K562 (cell line): ENCODE data around the gene MYLK2. TPM values are rescaled to one million over a fixed set of nuclear protein-coding genes. Genes with fewer than 3 reads are reported as not detected.

Source experiments
- ATAC-seq: fragments of 200-7000 bp; cut with Tn5 transposase; 3 replicates; pipeline ENCODE4 v1.9.1; 2020; ENCODE audit warnings: moderate library complexity
- BruUV-seq: library from RNA; stranded (reverse); fragments of 400-500 nt; replicated peaks from 2 replicates; lab custom pipeline; 2021; lab: Mats Ljungman, UMichigan
- CTCF ChIA-PET: fragments of 300-600 bp; formaldehyde crosslinking; extraction: SDS; loops from one replicate; lab custom pipeline; 2021; ENCODE audit warnings: low intra/inter-chr PET ratio; lab: Yijun Ruan, JAX
- POLR2A ChIA-PET: fragments of 300-600, 350-650 bp; sonication (Branson Sonifier 250); formaldehyde crosslinking; extraction: SDS; loops from one replicate; lab custom pipeline; 2021; ENCODE audit warnings: antibody characterized with exemption, inconsistent platforms; lab: Yijun Ruan, JAX
- DNase-seq, 4 experiments: peaks; one replicate each; pipeline versions ENCODE4 v3.0.0 to v3.0.0-alpha.2; 2011 to 2018; ENCODE audit warnings: low spot score in 3 of 4, mixed read lengths in 3 of 4; ENCODE audit errors: extremely low read depth in 1 of 4
- FAIRE-seq: peaks from 2 replicates; lab custom pipeline; 2011; peaks lifted over from hg19 to GRCh38; lab: Jason Lieb, UNC
- H2AFZ ChIP-seq: 2 replicates; pipeline ENCODE4 v1.6.0; 2011; ENCODE audit warnings: low read depth, low read length, control low read depth, inconsistent platforms
- H3K27ac ChIP-seq: fragments of 200-600 bp; 3 replicates; pipeline ENCODE4 v1.8.0; 2011; ENCODE audit warnings: low read depth, mild to moderate bottlenecking, control low read depth, inconsistent platforms, low read length, moderate library complexity, mixed read lengths; ENCODE audit errors: extremely low read depth
- H3K27me3 ChIP-seq, 2 experiments: fragments of 300-600 bp in 1 of 2; 2 replicates in 1 of 2; 3 replicates in 1 of 2; pipeline versions ENCODE4 v1.6.0 to v1.8.0; 2011; ENCODE audit warnings: inconsistent platforms in 2 of 2, low read length in 2 of 2, mild to moderate bottlenecking in 1 of 2, mixed read lengths in 1 of 2, moderate library complexity in 1 of 2; ENCODE audit not compliant: control insufficient read depth in 2 of 2, insufficient read depth in 2 of 2
- H3K36me3 ChIP-seq: fragments of 300-600 bp; 3 replicates; pipeline ENCODE4 v1.8.0; 2011; ENCODE audit warnings: mild to moderate bottlenecking, low read length, inconsistent platforms; ENCODE audit not compliant: control insufficient read depth, insufficient read depth
- H3K4me1 ChIP-seq, 2 experiments: fragments of 200-600 bp in 1 of 2; replicated peaks in 1 of 2; 2 replicates in 1 of 2; 3 replicates in 1 of 2; pipeline versions ENCODE4 v1.5.1 to v1.8.0; 2011; ENCODE audit warnings: inconsistent platforms in 2 of 2, low read length in 2 of 2, mild to moderate bottlenecking in 1 of 2, mixed read lengths in 1 of 2, moderate library complexity in 1 of 2; ENCODE audit not compliant: control insufficient read depth in 2 of 2, insufficient read depth in 2 of 2
- H3K4me2 ChIP-seq: 2 replicates; pipeline ENCODE4 v1.6.1; 2011; ENCODE audit warnings: low read length, control low read depth, inconsistent platforms, mixed read lengths; ENCODE audit not compliant: insufficient read depth
- H3K4me3 ChIP-seq: fragments of 200-600 bp; sonication (generic), shearing (Covaris generic); 2 replicates; pipeline ENCODE4 v1.5.1; 2016; ENCODE audit warnings: control low read depth, inconsistent platforms
- H3K79me2 ChIP-seq: fragments of 200-600 bp; 3 replicates; pipeline ENCODE4 v1.8.0; 2011; ENCODE audit warnings: low read length, inconsistent platforms; ENCODE audit not compliant: control insufficient read depth, insufficient read depth
- H3K9ac ChIP-seq, 2 experiments: 2 replicates each; pipeline versions ENCODE4 v1.6.0 to v1.6.1; 2011; ENCODE audit warnings: low read depth in 2 of 2, low read length in 2 of 2, control low read depth in 1 of 2, inconsistent platforms in 1 of 2, mild to moderate bottlenecking in 1 of 2, mixed read lengths in 1 of 2; ENCODE audit not compliant: insufficient read depth in 1 of 2
- H3K9me1 ChIP-seq: one replicate; pipeline ENCODE4 v1.6.0; 2011; ENCODE audit warnings: inconsistent platforms, mild to moderate bottlenecking, low read length, moderate library complexity; ENCODE audit not compliant: control insufficient read depth, insufficient read depth
- H3K9me3 ChIP-seq: replicated peaks from 2 replicates; pipeline ENCODE4 v1.5.1; 2011; ENCODE audit warnings: low read depth, low read length, inconsistent platforms; ENCODE audit not compliant: control insufficient read depth, insufficient read depth
- H4K20me1 ChIP-seq: replicated peaks from 2 replicates; pipeline ENCODE4 v1.6.1; 2011; ENCODE audit warnings: low read length, inconsistent platforms, mixed read lengths; ENCODE audit not compliant: control insufficient read depth, insufficient read depth
- ELF1 ChIP-seq: fragments of 200-800 bp; sonication (Bioruptor generic); IDR thresholded peaks from 2 replicates; pipeline ENCODE4 v1.6.1; 2016; ENCODE audit warnings: missing genetic modification characterization, missing compliant biosample characterization
- ETV6 ChIP-seq, 3 experiments: fragments of 150-350 bp in 1 of 3; sonication (generic) in 1 of 3; formaldehyde crosslinking in 1 of 3; IDR thresholded peaks; 2 replicates each; pipeline versions ENCODE4 v1.6.1 to v1.8.0; 2014 to 2022; ENCODE audit warnings: borderline replicate concordance in 2 of 3, low read depth in 2 of 3, antibody characterized with exemption in 1 of 3, low read length in 1 of 3, mild to moderate bottlenecking in 1 of 3, missing genetic modification reagents in 1 of 3
- FOXA3 ChIP-seq, 2 experiments: fragments of 450-650 bp in 1 of 2; sonication (generic) in 1 of 2; formaldehyde crosslinking; IDR thresholded peaks in 1 of 2; conservative IDR thresholded peaks in 1 of 2; 2 replicates each; pipeline versions ENCODE4 v1.4.0 to v1.8.0; 2020 to 2022; ENCODE audit warnings: mild to moderate bottlenecking in 2 of 2, missing genetic modification reagents in 1 of 2
- FOXM1 ChIP-seq, 2 experiments: fragments of 450-650 bp in 1 of 2; sonication (generic) in 1 of 2; formaldehyde crosslinking in 1 of 2; IDR thresholded peaks; 2 replicates each; pipeline versions ENCODE4 v1.6.1 to v1.9.0; 2017 to 2022; ENCODE audit warnings: low read depth in 2 of 2, mild to moderate bottlenecking in 2 of 2, missing genetic modification reagents in 1 of 2, moderate library complexity in 1 of 2
- SPI1 ChIP-seq: IDR thresholded peaks from 2 replicates; pipeline ENCODE4 v1.6.1; 2011; ENCODE audit warnings: low read depth, low read length, control low read depth, borderline replicate concordance
- STAG1 ChIP-seq: sonication (generic); formaldehyde crosslinking; IDR thresholded peaks from 2 replicates; pipeline ENCODE4 v1.5.0; 2020; ENCODE audit warnings: missing genetic modification reagents, borderline replicate concordance
- TFAM ChIP-seq: fragments of 250-450 bp; sonication (Bioruptor Pico); conservative IDR thresholded peaks from 2 replicates; pipeline ENCODE4 v1.5.0; 2021; ENCODE audit warnings: mild to moderate bottlenecking, moderate library complexity
- WGBS: fragments of 100-300 bp; shearing (Covaris generic); methylation state at CpG from one replicate; pipeline ENCODE4 v1.1.6; 2016; ENCODE audit warnings: low coverage, mixed read lengths; ENCODE audit not compliant: insufficient coverage; ENCODE audit errors: missing lambda C conversion rate; 5-methylcytosine and 5-hydroxymethylcytosine counted together
- in situ Hi-C: fragments of 300-500 bp; cut with MboI; formaldehyde crosslinking; loops from 4 replicates; pipeline ENCODE4 v1.15.0; 2018; ENCODE audit warnings: inconsistent platforms, mixed read lengths
- intact Hi-C: fragments of 100-400 bp; cut with micrococcal nuclease; formaldehyde crosslinking; loops from 2 replicates; pipeline ENCODE4 v1.14.2; 2022
- polyA plus RNA-seq, 8 experiments: library from polyadenylated mRNA; depleted of rRNA in 4 of 8; stranded (reverse) in 5 of 8; unstranded in 3 of 8; fragments of >200 nt; fragmentation: Nextera tagmentation in 2 of 8; fragmentation: Illumina TruSeq in 1 of 8; extraction: Ambion mirVana in 2 of 8; extraction: Trizol in 1 of 8; gene quantifications; 2 replicates each; pipeline versions ENCODE4 v1.2.1 to v1.2.3, GENCODE V29; 2011 to 2014; ENCODE audit warnings: inconsistent platforms in 1 of 8, missing spikeins in 1 of 8
- total RNA-seq, 7 experiments: library from RNA; depleted of rRNA in 6 of 7; stranded (reverse); fragments of >200 nt in 6 of 7; fragmentation: Illumina TruSeq in 2 of 7; extraction: Trizol in 2 of 7; gene quantifications; 2 replicates each; pipeline versions ENCODE4 v1.2.1 to v1.2.3, GENCODE V29; 2011 to 2021; ENCODE audit warnings: low replicate concordance in 1 of 7
- TF ChIP-seq, protein P1 (sequence below): fragments of 450-650 bp; formaldehyde crosslinking; IDR thresholded peaks from 2 replicates; pipeline ENCODE4 v1.4.0; 2020; ENCODE audit warnings: mild to moderate bottlenecking, mixed read lengths
- TF ChIP-seq, protein P2 (sequence below), 3 experiments: fragments of 200-800 bp in 1 of 3; fragments of 250-450 bp in 1 of 3; fragments of 450-650 bp in 1 of 3; sonication (Bioruptor Pico) in 1 of 3; sonication (Bioruptor generic) in 1 of 3; formaldehyde crosslinking in 1 of 3; IDR thresholded peaks; 2 replicates each; pipeline versions ENCODE4 v1.6.1 to v1.8.0; 2016 to 2022; ENCODE audit warnings: mild to moderate bottlenecking in 2 of 3, missing genetic modification characterization in 2 of 3, missing compliant biosample characterization in 1 of 3, moderate library complexity in 1 of 3
- TF ChIP-seq, protein P3 (sequence below): sonication (generic); formaldehyde crosslinking; IDR thresholded peaks from 2 replicates; pipeline ENCODE4 v1.8.1; 2022; ENCODE audit warnings: missing genetic modification reagents

Gene MYLK2
- total and polyA plus RNA-seq, 9 of the 15 experiments (the other 6 are each of a cell fraction or from before 2014, with no cell fraction given), result 0.07 to 0.53 (median 0.18) TPM; not detected in 2

GRCh38 chr20:31842471-31843157 is 23.5 kb downstream of the MYLK2 start:
- intact Hi-C loops (no loop called here), in situ Hi-C loops (loop anchor here (25.0 kb wide), 1 partner anchor 820 kb away; the partner anchor contains the start of gene C20orf203)
- Histone ChIP-seq H2AFZ (no peak overlapping the region), H3K9me3 (no peaks in the 10 kb centered on the region), H4K20me1 (peaks cover 7% of the 10 kb centered on the region; the same call in 1 of the 2 replicates), H3K4me1 (peaks cover 14 to 44% of the 10 kb centered on the region in 2 experiments), H3K36me3 (no peaks in the 10 kb centered on the region), H3K27me3 (peaks cover under 1 to 2% of the 10 kb centered on the region in 2 experiments; a peak in 4 of 5 replicates), H3K9ac (no peak overlapping the region), H3K9me1 (no peaks in the 10 kb centered on the region), H3K4me3 (no peak overlapping the region), H3K27ac (no peak overlapping the region), H3K4me2 (no peak overlapping the region), H3K79me2 (no peaks in the 10 kb centered on the region)
- ChIA-PET POLR2A (no interaction called here), CTCF (interaction anchor here (0.6 kb wide), 1 partner anchor 324 kb away, joined by 3 read pairs; no protein-coding TSS in a partner anchor)
- DNase-seq, result no peak
- FAIRE-seq, result no peak
- no peak for ATAC-seq
- BruUV-seq, result no TSS peak
- WGBS, result 38% methylated on average over 11 of the region's 12 CpGs
- TF ChIP-seq SPI1 (no peak), STAG1 (CRISPR knock-in tag) (no peak), FOXA3 (CRISPR knock-in tag; conservative IDR thresholded peaks at IDR 0.05 in 1 of 2, IDR thresholded peaks at IDR 0.05 in 1 of 2) (no peak), TFAM (no peak), FOXM1 (IDR thresholded peaks at IDR 0.05; ENCODE audit: low read depth) (no peak), FOXM1 (CRISPR knock-in tag; IDR thresholded peaks at IDR 0.05; ENCODE audit: low read depth) (no peak), ETV6 (IDR thresholded peaks at IDR 0.05; ENCODE audit: borderline replicate concordance in 1 of 2, low read depth in 2 of 2, low read length in 1 of 2) (no peak), ETV6 (CRISPR knock-in tag; IDR thresholded peaks at IDR 0.05; ENCODE audit: borderline replicate concordance) (no peak), ELF1 (tag) (no peak)
- TF ChIP-seq, protein P1, sequence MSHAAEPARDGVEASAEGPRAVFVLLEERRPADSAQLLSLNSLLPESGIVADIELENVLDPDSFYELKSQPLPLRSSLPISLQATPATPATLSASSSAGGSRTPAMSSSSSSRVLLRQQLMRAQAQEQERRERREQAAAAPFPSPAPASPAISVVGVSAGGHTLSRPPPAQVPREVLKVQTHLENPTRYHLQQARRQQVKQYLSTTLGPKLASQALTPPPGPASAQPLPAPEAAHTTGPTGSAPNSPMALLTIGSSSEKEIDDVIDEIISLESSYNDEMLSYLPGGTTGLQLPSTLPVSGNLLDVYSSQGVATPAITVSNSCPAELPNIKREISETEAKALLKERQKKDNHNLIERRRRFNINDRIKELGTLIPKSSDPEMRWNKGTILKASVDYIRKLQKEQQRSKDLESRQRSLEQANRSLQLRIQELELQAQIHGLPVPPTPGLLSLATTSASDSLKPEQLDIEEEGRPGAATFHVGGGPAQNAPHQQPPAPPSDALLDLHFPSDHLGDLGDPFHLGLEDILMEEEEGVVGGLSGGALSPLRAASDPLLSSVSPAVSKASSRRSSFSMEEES (CRISPR knock-in tag), result no peak
- TF ChIP-seq, protein P2, sequence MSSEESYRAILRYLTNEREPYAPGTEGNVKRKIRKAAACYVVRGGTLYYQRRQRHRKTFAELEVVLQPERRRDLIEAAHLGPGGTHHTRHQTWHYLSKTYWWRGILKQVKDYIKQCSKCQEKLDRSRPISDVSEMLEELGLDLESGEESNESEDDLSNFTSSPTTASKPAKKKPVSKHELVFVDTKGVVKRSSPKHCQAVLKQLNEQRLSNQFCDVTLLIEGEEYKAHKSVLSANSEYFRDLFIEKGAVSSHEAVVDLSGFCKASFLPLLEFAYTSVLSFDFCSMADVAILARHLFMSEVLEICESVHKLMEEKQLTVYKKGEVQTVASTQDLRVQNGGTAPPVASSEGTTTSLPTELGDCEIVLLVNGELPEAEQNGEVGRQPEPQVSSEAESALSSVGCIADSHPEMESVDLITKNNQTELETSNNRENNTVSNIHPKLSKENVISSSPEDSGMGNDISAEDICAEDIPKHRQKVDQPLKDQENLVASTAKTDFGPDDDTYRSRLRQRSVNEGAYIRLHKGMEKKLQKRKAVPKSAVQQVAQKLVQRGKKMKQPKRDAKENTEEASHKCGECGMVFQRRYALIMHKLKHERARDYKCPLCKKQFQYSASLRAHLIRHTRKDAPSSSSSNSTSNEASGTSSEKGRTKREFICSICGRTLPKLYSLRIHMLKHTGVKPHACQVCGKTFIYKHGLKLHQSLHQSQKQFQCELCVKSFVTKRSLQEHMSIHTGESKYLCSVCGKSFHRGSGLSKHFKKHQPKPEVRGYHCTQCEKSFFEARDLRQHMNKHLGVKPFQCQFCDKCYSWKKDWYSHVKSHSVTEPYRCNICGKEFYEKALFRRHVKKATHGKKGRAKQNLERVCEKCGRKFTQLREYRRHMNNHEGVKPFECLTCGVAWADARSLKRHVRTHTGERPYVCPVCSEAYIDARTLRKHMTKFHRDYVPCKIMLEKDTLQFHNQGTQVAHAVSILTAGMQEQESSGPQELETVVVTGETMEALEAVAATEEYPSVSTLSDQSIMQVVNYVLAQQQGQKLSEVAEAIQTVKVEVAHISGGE (CRISPR knock-in tag; IDR thresholded peaks at IDR 0.05), result no peak
- TF ChIP-seq, protein P3, sequence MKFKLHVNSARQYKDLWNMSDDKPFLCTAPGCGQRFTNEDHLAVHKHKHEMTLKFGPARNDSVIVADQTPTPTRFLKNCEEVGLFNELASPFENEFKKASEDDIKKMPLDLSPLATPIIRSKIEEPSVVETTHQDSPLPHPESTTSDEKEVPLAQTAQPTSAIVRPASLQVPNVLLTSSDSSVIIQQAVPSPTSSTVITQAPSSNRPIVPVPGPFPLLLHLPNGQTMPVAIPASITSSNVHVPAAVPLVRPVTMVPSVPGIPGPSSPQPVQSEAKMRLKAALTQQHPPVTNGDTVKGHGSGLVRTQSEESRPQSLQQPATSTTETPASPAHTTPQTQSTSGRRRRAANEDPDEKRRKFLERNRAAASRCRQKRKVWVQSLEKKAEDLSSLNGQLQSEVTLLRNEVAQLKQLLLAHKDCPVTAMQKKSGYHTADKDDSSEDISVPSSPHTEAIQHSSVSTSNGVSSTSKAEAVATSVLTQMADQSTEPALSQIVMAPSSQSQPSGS (CRISPR knock-in tag), result no peak
